CD4-positive, CD25-positive, alpha-beta regulatory T cell (primary cell): ENCODE results near the gene BFSP2. TPM values are rescaled to one million over a fixed set of nuclear protein-coding genes. Genes with fewer than 3 reads are reported as not detected.

Experiments used
- ATAC-seq, 2 donors: fragments of 150-1000 bp; cut with Tn5 transposase; one replicate each; pipeline ENCODE4 v1.10.0; 2021; ENCODE audit warnings: low read depth in 2 of 2, moderate number of reproducible peaks in 2 of 2, moderate library complexity in 1 of 2
- DNase-seq, 3 donors: peaks; one replicate each; pipeline versions ENCODE4 v3.0.0 to v3.0.0-alpha.2; 2012 to 2022; ENCODE audit warnings: mixed read lengths in 1 of 3
- H3K27ac ChIP-seq: one replicate; pipeline ENCODE4 v1.7.0; 2013; ENCODE audit warnings: mild to moderate bottlenecking, low read length; ENCODE audit not compliant: insufficient read depth, poor library complexity, severe bottlenecking
- H3K27me3 ChIP-seq: one replicate; pipeline ENCODE4 v1.7.0; 2013; ENCODE audit warnings: low read length; ENCODE audit not compliant: control insufficient read depth, insufficient read depth
- H3K36me3 ChIP-seq: one replicate; pipeline ENCODE4 v1.7.0; 2013; ENCODE audit warnings: mild to moderate bottlenecking, low read length, moderate library complexity; ENCODE audit not compliant: control insufficient read depth, insufficient read depth
- H3K4me1 ChIP-seq: 2 replicates; pipeline ENCODE4 v1.7.0; 2013; ENCODE audit warnings: mild to moderate bottlenecking, low read length; ENCODE audit not compliant: insufficient read depth, control insufficient read depth, poor library complexity, severe bottlenecking
- H3K4me3 ChIP-seq: one replicate; pipeline ENCODE4 v1.7.0; 2013; ENCODE audit warnings: low read depth, mild to moderate bottlenecking, low read length, moderate library complexity
- H3K9me3 ChIP-seq, 2 experiments: 1 replicate in 1 of 2; 2 replicates in 1 of 2; pipeline ENCODE4 v1.7.0; 2013; ENCODE audit warnings: low read length in 2 of 2, mild to moderate bottlenecking in 1 of 2, moderate library complexity in 1 of 2; ENCODE audit not compliant: control insufficient read depth in 2 of 2
- H3K27ac Mint-ChIP-seq, 3 donors: one replicate each; pipeline ENCODE4 v1.8.0; 2020 to 2022; ENCODE audit warnings: mild to moderate bottlenecking in 3 of 3, mixed read lengths in 3 of 3, moderate library complexity in 2 of 3
- H3K27me3 Mint-ChIP-seq: one replicate; pipeline ENCODE4 v1.8.0; 2022; ENCODE audit warnings: mild to moderate bottlenecking, mixed read lengths
- H3K36me3 Mint-ChIP-seq: one replicate; pipeline ENCODE4 v1.8.0; 2020; ENCODE audit warnings: mixed read lengths
- H3K4me1 Mint-ChIP-seq, 4 donors: one replicate each; pipeline ENCODE4 v1.8.0; 2020 to 2022; ENCODE audit warnings: mixed read lengths in 4 of 4, mild to moderate bottlenecking in 1 of 4
- H3K4me3 Mint-ChIP-seq, 4 donors: one replicate each; pipeline ENCODE4 v1.8.0; 2020 to 2022; ENCODE audit warnings: mild to moderate bottlenecking in 4 of 4, mixed read lengths in 4 of 4, moderate library complexity in 3 of 4
- H3K9me3 Mint-ChIP-seq, 7 donors: one replicate each; pipeline ENCODE4 v1.8.0; 2020 to 2022; ENCODE audit warnings: mixed read lengths in 7 of 7, mild to moderate bottlenecking in 3 of 7, moderate library complexity in 2 of 7
- polyA plus RNA-seq, 4 donors: library from polyadenylated mRNA; unstranded; fragments of 300-500 nt; fragmentation: Illumina TruSeq; gene quantifications; one replicate each; pipeline ENCODE4 v1.2.3, GENCODE V29; 2021
- total RNA-seq: library from RNA; stranded (reverse); gene quantifications from one replicate; pipeline ENCODE4 v1.2.3, GENCODE V29; 2022

The BFSP2 gene
- total and polyA plus RNA-seq, 5 donors from 2014 or later, result 6.6 to 41.1 (median 20.4) TPM

GRCh38 chr3:133425898-133426297 is 26.0 kb downstream of the BFSP2 start:
- ATAC-seq (no peak), DNase-seq (no peak)
- no peaks in the 10 kb centered on the region for H3K36me3 Mint-ChIP-seq
- no peak overlapping the region for H3K4me3 Mint-ChIP-seq
- no peaks in the 10 kb centered on the region for H3K27me3 Mint-ChIP-seq
- no peaks in the 10 kb centered on the region for H3K9me3 ChIP-seq
- H3K4me1 Mint-ChIP-seq, result peaks cover 0 to 11% (median 5%) of the 10 kb centered on the region in 4 donors
- H3K27ac ChIP-seq, result no peak overlapping the region
- peak overlapping the region in 1 of 3 donors; percentile 49 for H3K27ac Mint-ChIP-seq
- H3K9me3 Mint-ChIP-seq, result peaks cover 0 to 1% (median 0%) of the 10 kb centered on the region in 7 donors
- no peaks in the 10 kb centered on the region for H3K36me3 ChIP-seq
- no peaks in the 10 kb centered on the region for H3K27me3 ChIP-seq
- H3K4me1 ChIP-seq, result no peaks in the 10 kb centered on the region
- no peak overlapping the region for H3K4me3 ChIP-seq

GRCh38 chr3:133426721-133427120 is 26.9 kb downstream of the BFSP2 start:
- H3K9me3 Mint-ChIP-seq, result peaks cover 0 to 1% (median 0%) of the 10 kb centered on the region in 7 donors
- H3K9me3 ChIP-seq, result no peaks in the 10 kb centered on the region
- peak overlapping the region in 1 of 3 donors; percentile 49 for H3K27ac Mint-ChIP-seq
- H3K27me3 ChIP-seq, result no peaks in the 10 kb centered on the region
- H3K4me3 ChIP-seq, result no peak overlapping the region
- H3K4me1 Mint-ChIP-seq, result peaks cover 0 to 11% (median 5%) of the 10 kb centered on the region in 4 donors
- H3K27ac ChIP-seq, result no peak overlapping the region
- no peak overlapping the region for H3K4me3 Mint-ChIP-seq
- H3K36me3 ChIP-seq, result no peaks in the 10 kb centered on the region
- H3K4me1 ChIP-seq, result no peaks in the 10 kb centered on the region
- no peaks in the 10 kb centered on the region for H3K27me3 Mint-ChIP-seq
- DNase-seq (no peak), ATAC-seq (no peak)
- H3K36me3 Mint-ChIP-seq, result no peaks in the 10 kb centered on the region

- H3K9me3 Mint-ChIP-seq, result peaks cover 0 to 1% (median 0%) of the 10 kb centered on the region in 7 donors
- ATAC-seq (no peak), DNase-seq (no peak)
- Histone ChIP-seq H3K36me3 (no peaks in the 10 kb centered on the region), H3K4me3 (no peak overlapping the region), H3K27me3 (no peaks in the 10 kb centered on the region), H3K27ac (no peak overlapping the region), H3K4me1 (no peaks in the 10 kb centered on the region), H3K9me3 (no peaks in the 10 kb centered on the region)
- no peaks in the 10 kb centered on the region for H3K36me3 Mint-ChIP-seq
- peaks cover 0 to 9% (median 4%) of the 10 kb centered on the region in 4 donors for H3K4me1 Mint-ChIP-seq
- H3K27ac Mint-ChIP-seq, result peak overlapping the region in 1 of 3 donors; percentile 92
- H3K27me3 Mint-ChIP-seq, result no peaks in the 10 kb centered on the region
- no peak overlapping the region for H3K4me3 Mint-ChIP-seq
Observed at GRCh38 chr3:133428552-133428951, 28.7 kb downstream of the BFSP2 start.

- Mint-ChIP-seq H3K27me3 (no peaks in the 10 kb centered on the region), H3K27ac (no peak overlapping the region), H3K9me3 (peaks cover 0 to 1% (median 0%) of the 10 kb centered on the region in 7 donors), H3K4me1 (peaks cover 0 to 5% (median under 1%) of the 10 kb centered on the region in 4 donors), H3K4me3 (no peak overlapping the region), H3K36me3 (no peaks in the 10 kb centered on the region)
- Histone ChIP-seq H3K4me3 (no peak overlapping the region), H3K36me3 (no peaks in the 10 kb centered on the region), H3K27me3 (no peaks in the 10 kb centered on the region), H3K4me1 (no peaks in the 10 kb centered on the region), H3K27ac (no peak overlapping the region), H3K9me3 (no peaks in the 10 kb centered on the region)
- no peak for DNase-seq
- no peak for ATAC-seq
Observed at GRCh38 chr3:133429063-133429462, 29.2 kb downstream of the BFSP2 start.

GRCh38 chr3:133439563-133439962 is 39.7 kb downstream of the BFSP2 start:
- peaks cover 13% of the 10 kb centered on the region for H3K36me3 Mint-ChIP-seq
- H3K9me3 Mint-ChIP-seq, result peaks cover 0 to 7% (median 3%) of the 10 kb centered on the region in 7 donors
- no peaks in the 10 kb centered on the region for H3K27me3 Mint-ChIP-seq
- ATAC-seq (no peak), DNase-seq (no peak)
- Histone ChIP-seq H3K27ac (no peak overlapping the region), H3K9me3 (peaks cover 0 to 8% of the 10 kb centered on the region in 2 experiments), H3K36me3 (no peaks in the 10 kb centered on the region), H3K4me3 (no peak overlapping the region), H3K27me3 (no peaks in the 10 kb centered on the region), H3K4me1 (peaks cover 32% of the 10 kb centered on the region)
- peaks cover 23 to 48% (median 39%) of the 10 kb centered on the region in 4 donors for H3K4me1 Mint-ChIP-seq
- peak overlapping the region in 2 of 4 donors; percentile 40 to 41 for H3K4me3 Mint-ChIP-seq
- H3K27ac Mint-ChIP-seq, result peak overlapping the region; percentile 10 to 95 (median 26)

- no peaks in the 10 kb centered on the region for H3K36me3 ChIP-seq
- peaks cover 0 to 8% of the 10 kb centered on the region in 2 experiments for H3K9me3 ChIP-seq
- H3K9me3 Mint-ChIP-seq, result peaks cover 0 to 7% (median 3%) of the 10 kb centered on the region in 7 donors
- no peak for ATAC-seq
- H3K36me3 Mint-ChIP-seq, result peaks cover 13% of the 10 kb centered on the region
- peaks cover 32% of the 10 kb centered on the region for H3K4me1 ChIP-seq
- no peak for DNase-seq
- peak overlapping the region in 2 of 3 donors; percentile 20 to 95 for H3K27ac Mint-ChIP-seq
- H3K27me3 ChIP-seq, result no peaks in the 10 kb centered on the region
- H3K4me3 ChIP-seq, result no peak overlapping the region
- H3K27me3 Mint-ChIP-seq, result no peaks in the 10 kb centered on the region
- H3K4me1 Mint-ChIP-seq, result peaks cover 23 to 49% (median 42%) of the 10 kb centered on the region in 4 donors
- H3K4me3 Mint-ChIP-seq, result no peak overlapping the region
- no peak overlapping the region for H3K27ac ChIP-seq
Observed at GRCh38 chr3:133440652-133441051, 40.8 kb downstream of the BFSP2 start.

- H3K27me3 Mint-ChIP-seq, result no peaks in the 10 kb centered on the region
- ATAC-seq (peak; percentile 79 to 83), DNase-seq (peak in 2 of 3 donors; percentile 38 to 81)
- H3K36me3 Mint-ChIP-seq, result peaks cover 13% of the 10 kb centered on the region
- Histone ChIP-seq H3K4me3 (peak overlapping the region; percentile 70), H3K36me3 (no peaks in the 10 kb centered on the region), H3K27ac (peak overlapping the region; percentile 76), H3K9me3 (peaks cover 0 to 8% of the 10 kb centered on the region in 2 experiments), H3K27me3 (no peaks in the 10 kb centered on the region), H3K4me1 (peaks cover 32% of the 10 kb centered on the region)
- peak overlapping the region; percentile 95 to 99 (median 96) for H3K27ac Mint-ChIP-seq
- H3K4me1 Mint-ChIP-seq, result peaks cover 23 to 49% (median 42%) of the 10 kb centered on the region in 4 donors
- peak overlapping the region; percentile 83 to 93 (median 84) for H3K4me3 Mint-ChIP-seq
- peaks cover 0 to 7% (median 3%) of the 10 kb centered on the region in 7 donors for H3K9me3 Mint-ChIP-seq
Observed at GRCh38 chr3:133441867-133442270, 42.0 kb downstream of the BFSP2 start.

- H3K4me3 ChIP-seq, result peak overlapping the region; percentile 70
- Mint-ChIP-seq H3K9me3 (peaks cover 0 to 7% (median 3%) of the 10 kb centered on the region in 7 donors), H3K27ac (peak overlapping the region; percentile 95 to 99 (median 96)), H3K4me1 (peaks cover 23 to 52% (median 43%) of the 10 kb centered on the region in 4 donors), H3K27me3 (no peaks in the 10 kb centered on the region), H3K4me3 (peak overlapping the region; percentile 83 to 93 (median 84)), H3K36me3 (peaks cover 16% of the 10 kb centered on the region)
- peak in 1 of 3 donors; percentile 40 for DNase-seq
- H3K27ac ChIP-seq, result peak overlapping the region; percentile 76
- no peak for ATAC-seq
- peaks cover 0 to 8% of the 10 kb centered on the region in 2 experiments for H3K9me3 ChIP-seq
- H3K27me3 ChIP-seq, result no peaks in the 10 kb centered on the region
- H3K36me3 ChIP-seq, result no peaks in the 10 kb centered on the region
- H3K4me1 ChIP-seq, result peaks cover 37% of the 10 kb centered on the region
Observed at GRCh38 chr3:133442518-133442917, 42.7 kb downstream of the BFSP2 start.
